AG09309 (cell line): Measurements from ENCODE around the gene EPRS1.
"Not testable (repeated sequence)": the region's sequence is repeated elsewhere in the genome, so short reads cannot be mapped to it uniquely, and the experiment has no call there.

Source experiments
- DNase-seq: peaks from one replicate; pipeline ENCODE4 v3.0.0-alpha.2; 2010; ENCODE audit warnings: low read depth
- H3K4me3 ChIP-seq: 2 replicates; pipeline ENCODE4 v1.5.1; 2011; ENCODE audit warnings: mild to moderate bottlenecking, low read depth, low read length, moderate library complexity; ENCODE audit not compliant: control insufficient read depth
- CTCF ChIP-seq: IDR thresholded peaks from 2 replicates; pipeline ENCODE4 v1.5.1; 2011; ENCODE audit warnings: mild to moderate bottlenecking, low read depth, low read length, inconsistent platforms; ENCODE audit not compliant: insufficient read depth, control insufficient read depth; ENCODE audit errors: missing control alignments

EPRS1 gene

GRCh38 chr1:220046052-220046930 is at the start of gene EPRS1:
Gene EPRS1 (minus strand): TSS chr1:220046505. CDS start chr1:220046388, 117 bp downstream.
- peak within 1 kb of the TSS; percentile 99 for H3K4me3 ChIP-seq
- TF ChIP-seq CTCF = peak; percentile 75
- DNase-seq = peak; percentile 97

- peak; percentile 24 for DNase-seq
- peak within 1 kb of the TSS; percentile 84 for H3K4me3 ChIP-seq
- TF ChIP-seq CTCF = no peak
Observed at GRCh38 chr1:220094016-220094911, 48.0 kb upstream of the EPRS1 start, which contains the start of gene IARS2. Gene IARS2 (plus strand): TSS chr1:220094132. CDS start chr1:220094217, 85 bp downstream.

- no peak for TF ChIP-seq CTCF
- DNase-seq = no peak
- H3K4me3 ChIP-seq = no peak overlapping the region
Observed at GRCh38 chr1:220093361-220094015, 47.2 kb upstream of the EPRS1 start.

- no peak for DNase-seq
- H3K4me3 ChIP-seq = no peak overlapping the region
- TF ChIP-seq CTCF = no peak
Observed at GRCh38 chr1:220092694-220093093, 46.4 kb upstream of the EPRS1 start.

GRCh38 chr1:220089650-220090556 is 43.6 kb upstream of the EPRS1 start, which contains the start of gene BPNT1:
Gene BPNT1 (minus strand): TSS chr1:220089788. CDS start chr1:220079846, 9,942 bp downstream.
- DNase-seq = peak; percentile 77
- H3K4me3 ChIP-seq = peak within 1 kb of the TSS; percentile 49
- no peak for TF ChIP-seq CTCF

GRCh38 chr1:220086261-220086686 is 40.0 kb upstream of the EPRS1 start:
- DNase-seq, H3K4me3 ChIP-seq: not testable (repeated sequence)
